Transverse colon (tissue), 4 donors: ENCODE data around the gene JAM3.

ENCODE experiments used
- POLR2A ChIP-seq: fragments of 450-650 bp; IDR thresholded peaks from one replicate; pipeline ENCODE4 v1.6.1; 2016; ENCODE audit warnings: antibody characterized with exemption, mild to moderate bottlenecking, moderate library complexity
- POLR2AphosphoS5 ChIP-seq, 3 donors: sonication (generic); formaldehyde crosslinking; IDR thresholded peaks; one replicate each; pipeline ENCODE4 v1.6.1; 2016; ENCODE audit warnings: antibody characterized with exemption in 3 of 3
- TF ChIP-seq, protein P1 (sequence below), 5 experiments: fragments of 200-600 bp in 3 of 5; fragments of 450-650 bp in 2 of 5; sonication (generic) in 3 of 5; IDR thresholded peaks; 1 replicate in 2 of 5; 2 replicates in 3 of 5; pipeline ENCODE4 v1.5.1; 2016 to 2017; ENCODE audit warnings: antibody characterized with exemption in 5 of 5, inconsistent platforms in 3 of 5, mild to moderate bottlenecking in 2 of 5, moderate library complexity in 1 of 5

DNA sequence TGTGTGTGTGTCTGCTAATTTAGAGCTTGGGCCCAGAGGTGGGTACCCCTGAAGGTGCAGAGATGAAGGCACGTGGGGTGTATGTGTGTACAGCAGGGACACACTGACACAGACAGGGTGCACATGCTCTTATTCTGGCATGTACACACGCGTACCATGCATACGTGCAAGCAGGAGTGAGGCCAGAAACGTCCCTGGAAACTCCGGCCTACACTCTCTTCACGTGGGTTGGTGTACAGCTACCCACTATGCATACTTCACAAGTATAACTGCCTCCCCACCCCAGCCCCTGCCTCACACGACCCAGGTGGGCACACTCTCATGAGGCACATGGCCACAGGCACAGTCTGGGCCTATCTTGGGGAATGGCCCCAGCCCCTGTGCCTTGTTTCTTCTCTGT lies 27.5 kb upstream of the JAM3 start:
- TF ChIP-seq POLR2AphosphoS5 (IDR thresholded peaks at IDR 0.05) (no peak), POLR2A (no peak)
- TF ChIP-seq, protein P1, sequence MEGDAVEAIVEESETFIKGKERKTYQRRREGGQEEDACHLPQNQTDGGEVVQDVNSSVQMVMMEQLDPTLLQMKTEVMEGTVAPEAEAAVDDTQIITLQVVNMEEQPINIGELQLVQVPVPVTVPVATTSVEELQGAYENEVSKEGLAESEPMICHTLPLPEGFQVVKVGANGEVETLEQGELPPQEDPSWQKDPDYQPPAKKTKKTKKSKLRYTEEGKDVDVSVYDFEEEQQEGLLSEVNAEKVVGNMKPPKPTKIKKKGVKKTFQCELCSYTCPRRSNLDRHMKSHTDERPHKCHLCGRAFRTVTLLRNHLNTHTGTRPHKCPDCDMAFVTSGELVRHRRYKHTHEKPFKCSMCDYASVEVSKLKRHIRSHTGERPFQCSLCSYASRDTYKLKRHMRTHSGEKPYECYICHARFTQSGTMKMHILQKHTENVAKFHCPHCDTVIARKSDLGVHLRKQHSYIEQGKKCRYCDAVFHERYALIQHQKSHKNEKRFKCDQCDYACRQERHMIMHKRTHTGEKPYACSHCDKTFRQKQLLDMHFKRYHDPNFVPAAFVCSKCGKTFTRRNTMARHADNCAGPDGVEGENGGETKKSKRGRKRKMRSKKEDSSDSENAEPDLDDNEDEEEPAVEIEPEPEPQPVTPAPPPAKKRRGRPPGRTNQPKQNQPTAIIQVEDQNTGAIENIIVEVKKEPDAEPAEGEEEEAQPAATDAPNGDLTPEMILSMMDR (IDR thresholded peaks at IDR 0.05), result no peak
